HG03469 (cell line): ENCODE results near the gene HTD2.

Experiments used
- ATAC-seq: cut with Tn5 transposase; IDR thresholded peaks from one replicate; pipeline ENCODE4 v1.9.1; 2021; ENCODE audit warnings: mild to moderate bottlenecking, moderate library complexity, moderate number of reproducible peaks; ENCODE audit not compliant: unreplicated experiment

Gene HTD2

DNA sequence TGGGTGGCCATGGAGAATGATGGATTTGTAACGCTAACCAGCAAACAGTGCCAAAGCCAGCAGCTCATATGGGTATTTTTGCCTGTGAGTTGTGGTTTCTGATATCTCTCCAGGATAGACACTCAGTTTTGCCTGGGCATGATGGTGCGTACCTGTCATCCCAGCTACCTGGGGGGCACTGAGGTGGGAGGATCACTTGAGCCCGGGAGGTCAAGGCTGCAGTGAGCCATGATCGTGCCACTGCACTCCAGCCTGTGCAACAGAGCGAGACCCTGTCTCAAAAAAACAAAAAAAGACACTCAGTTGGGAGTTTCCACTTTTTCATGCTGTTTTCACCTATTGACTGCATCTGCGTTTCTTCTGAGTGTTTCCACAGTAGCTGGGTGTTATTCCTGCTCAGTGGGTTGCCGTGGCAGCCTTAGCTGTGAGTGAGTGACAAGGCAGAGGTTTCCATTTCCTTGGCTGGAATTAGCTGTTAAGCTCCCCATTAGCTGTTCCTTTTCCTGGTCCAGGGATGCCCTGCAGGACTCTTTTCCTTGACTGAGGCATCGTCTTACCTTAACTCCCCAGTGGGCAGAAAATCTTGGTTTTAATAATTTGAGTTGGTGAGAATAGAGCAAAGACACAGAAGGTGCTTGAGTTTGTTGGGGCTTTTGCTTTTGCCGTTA is 14.5 kb upstream of the HTD2 start:
- no peak for ATAC-seq

GRCh38 chr3:58292866-58293265 is 13.5 kb upstream of the HTD2 start:
- ATAC-seq, result no peak

- no peak for ATAC-seq
Measured at GRCh38 chr3:58293516-58293915, 12.8 kb upstream of the HTD2 start.

DNA sequence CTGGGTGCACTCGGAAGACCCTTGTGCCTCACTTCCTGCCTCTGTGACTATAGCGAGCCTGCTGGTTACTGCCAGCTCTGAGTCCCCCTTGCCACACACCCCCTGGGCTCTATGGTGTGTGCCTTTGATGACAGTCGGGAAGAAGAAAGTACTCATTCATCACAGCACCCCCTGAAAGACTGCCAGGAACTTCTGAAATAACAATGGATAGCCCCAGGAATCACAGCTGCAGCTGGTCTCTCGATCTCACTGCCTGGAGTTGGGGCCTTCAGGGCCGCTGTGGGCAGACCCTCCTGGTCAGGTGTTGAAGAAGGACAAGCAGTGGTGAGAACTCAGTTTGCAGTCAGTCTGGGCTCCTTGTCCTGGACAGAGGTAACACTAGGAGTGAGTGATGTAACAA is 10.1 kb upstream of the HTD2 start:
- ATAC-seq, result no peak

- no peak for ATAC-seq
Measured at GRCh38 chr3:58296843-58297242, 9.5 kb upstream of the HTD2 start.

DNA sequence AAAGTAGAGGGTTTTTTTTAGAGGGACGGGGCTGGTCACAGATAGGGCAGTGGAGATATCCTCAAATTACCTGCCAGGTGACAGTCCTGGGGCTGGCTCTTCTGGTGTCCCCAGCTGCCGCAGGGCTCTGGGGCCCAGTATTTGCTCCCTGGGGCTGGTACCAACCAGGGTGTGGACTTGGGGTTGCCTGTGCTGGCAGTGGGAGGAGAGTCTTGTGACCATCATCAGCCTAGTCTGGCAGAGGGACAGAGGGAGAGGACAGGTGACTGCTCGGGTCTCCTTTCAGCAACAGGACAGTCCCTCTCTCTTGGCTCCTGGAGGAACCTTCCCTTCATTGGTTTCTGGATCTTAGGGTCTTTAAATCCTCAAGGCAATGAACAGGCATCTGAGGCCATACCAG is 8.1 kb upstream of the HTD2 start:
- ATAC-seq, result no peak

- ATAC-seq, result no peak
Measured at GRCh38 chr3:58299075-58299474, 7.2 kb upstream of the HTD2 start.

DNA sequence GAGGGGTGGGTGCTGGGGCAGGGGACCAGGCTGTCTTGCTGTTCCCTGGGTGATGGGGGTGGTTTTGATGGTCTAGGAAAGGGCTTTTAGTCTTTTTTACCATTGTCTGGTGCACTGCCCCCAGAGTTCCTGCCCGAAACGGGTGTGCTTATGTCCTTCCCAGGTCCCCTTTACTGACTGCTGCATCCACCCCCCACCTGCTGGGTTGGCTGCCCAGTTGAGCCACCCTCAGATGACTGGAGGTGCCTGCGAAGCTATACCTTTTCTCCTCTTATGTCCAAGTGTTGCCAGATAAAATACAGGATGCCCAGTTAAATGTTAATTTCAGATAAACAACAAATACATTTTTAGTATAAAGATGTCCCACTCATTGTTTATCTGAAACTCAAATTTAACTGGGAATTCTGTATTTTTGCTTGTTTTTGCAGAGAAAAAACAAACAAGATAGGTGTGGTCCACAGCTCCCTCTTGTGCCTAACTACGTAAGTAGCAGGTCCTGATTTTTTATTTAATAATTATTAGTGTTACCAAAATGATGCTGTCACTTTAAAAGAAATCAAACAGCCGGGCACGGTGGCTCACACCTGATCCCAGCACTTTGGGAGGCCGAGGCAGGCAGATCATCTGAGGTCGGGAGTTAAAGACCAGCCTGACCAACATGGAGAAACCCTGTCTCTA is 6.3 kb upstream of the HTD2 start:
- no peak for ATAC-seq

DNA sequence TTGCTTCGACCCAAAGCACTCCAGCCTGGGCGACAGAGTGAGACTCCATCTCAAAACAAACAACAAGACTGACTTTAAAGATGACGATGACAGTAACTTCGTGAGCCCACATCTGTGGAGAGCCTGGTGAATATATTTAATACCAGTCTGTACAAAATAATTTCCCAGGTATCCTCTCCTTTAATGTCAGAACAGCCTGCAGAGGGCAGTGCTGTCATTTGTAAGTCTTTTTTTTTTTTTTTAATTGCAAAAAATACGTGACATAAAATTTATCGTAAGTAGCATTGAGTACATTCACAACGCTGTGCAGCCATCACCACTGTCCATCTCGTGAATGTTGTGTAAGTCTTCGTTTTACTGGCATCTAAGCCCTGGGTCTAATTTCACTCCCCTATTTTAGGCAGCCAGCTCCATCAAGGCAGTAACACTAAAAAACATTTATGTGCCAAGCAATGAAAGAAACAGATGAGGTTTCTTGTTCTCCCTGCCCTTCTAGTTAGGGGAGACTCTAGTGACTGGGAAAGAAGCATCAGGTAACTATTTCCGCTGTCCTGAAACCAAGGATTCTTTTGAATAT is 1.4 kb downstream of the HTD2 start:
- ATAC-seq, result no peak

DNA sequence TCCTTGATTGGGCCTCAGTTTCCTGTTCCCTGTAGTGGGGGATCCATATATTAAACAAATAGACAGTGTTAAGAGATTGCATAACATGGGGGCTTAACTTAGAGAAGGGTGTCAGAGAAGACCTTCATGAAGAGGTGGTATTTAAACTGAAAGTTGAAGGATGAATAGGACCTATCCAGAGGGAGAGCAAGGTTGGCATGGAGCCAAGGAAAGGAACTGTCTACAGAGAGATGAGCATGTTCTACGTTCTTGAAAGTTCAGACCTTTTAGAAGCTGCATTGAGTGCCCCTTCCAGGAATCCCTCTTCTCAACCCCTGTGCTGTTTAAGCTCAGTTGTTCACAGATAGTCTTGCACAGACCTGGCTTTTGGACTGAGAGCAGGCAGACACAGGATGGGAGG is 2.4 kb downstream of the HTD2 start:
- no peak for ATAC-seq

GRCh38 chr3:58317811-58318210 is 11.5 kb downstream of the HTD2 start:
- no peak for ATAC-seq

DNA sequence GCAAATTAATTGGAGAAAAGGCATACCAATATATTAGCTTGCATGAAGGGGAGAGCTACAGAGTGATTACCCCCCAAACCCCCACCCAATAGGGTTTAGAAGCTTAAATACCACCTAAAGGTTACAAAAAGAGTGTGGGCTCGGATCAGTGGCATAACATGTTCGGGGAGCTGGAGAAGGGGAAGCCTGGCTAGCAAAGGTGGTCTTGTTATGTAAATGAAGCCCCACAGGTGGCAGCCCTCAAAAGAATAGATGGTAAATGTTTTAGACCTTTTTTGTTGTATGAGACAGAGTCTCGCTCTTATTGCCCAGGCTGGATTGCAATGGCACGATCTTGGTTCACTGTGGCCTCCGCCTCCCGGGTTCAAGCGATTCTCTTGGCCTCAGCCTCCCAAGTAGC is 15.5 kb downstream of the HTD2 start:
- ATAC-seq, result no peak

DNA sequence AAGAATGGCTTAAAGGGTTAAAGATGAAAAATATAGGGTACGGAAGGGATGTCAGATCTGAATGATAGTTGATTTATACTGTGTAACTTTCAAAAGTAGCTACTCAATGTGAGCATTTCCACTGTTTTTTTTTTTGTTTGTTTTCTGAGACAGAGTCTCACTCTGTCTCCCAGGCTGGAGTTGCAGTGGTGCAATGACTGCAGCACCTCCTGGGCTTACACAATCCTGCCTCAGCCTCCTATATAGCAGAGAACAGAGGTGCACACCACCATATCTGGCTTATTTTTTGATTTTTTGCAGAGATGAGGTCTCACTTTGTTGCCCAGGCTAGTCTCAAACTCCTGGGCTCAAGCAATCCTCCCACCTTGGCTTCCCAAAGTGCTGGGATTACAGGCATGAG is 16.5 kb downstream of the HTD2 start:
- no peak for ATAC-seq

- ATAC-seq, result no peak
Measured at GRCh38 chr3:58323529-58324390, 17.4 kb downstream of the HTD2 start.

DNA sequence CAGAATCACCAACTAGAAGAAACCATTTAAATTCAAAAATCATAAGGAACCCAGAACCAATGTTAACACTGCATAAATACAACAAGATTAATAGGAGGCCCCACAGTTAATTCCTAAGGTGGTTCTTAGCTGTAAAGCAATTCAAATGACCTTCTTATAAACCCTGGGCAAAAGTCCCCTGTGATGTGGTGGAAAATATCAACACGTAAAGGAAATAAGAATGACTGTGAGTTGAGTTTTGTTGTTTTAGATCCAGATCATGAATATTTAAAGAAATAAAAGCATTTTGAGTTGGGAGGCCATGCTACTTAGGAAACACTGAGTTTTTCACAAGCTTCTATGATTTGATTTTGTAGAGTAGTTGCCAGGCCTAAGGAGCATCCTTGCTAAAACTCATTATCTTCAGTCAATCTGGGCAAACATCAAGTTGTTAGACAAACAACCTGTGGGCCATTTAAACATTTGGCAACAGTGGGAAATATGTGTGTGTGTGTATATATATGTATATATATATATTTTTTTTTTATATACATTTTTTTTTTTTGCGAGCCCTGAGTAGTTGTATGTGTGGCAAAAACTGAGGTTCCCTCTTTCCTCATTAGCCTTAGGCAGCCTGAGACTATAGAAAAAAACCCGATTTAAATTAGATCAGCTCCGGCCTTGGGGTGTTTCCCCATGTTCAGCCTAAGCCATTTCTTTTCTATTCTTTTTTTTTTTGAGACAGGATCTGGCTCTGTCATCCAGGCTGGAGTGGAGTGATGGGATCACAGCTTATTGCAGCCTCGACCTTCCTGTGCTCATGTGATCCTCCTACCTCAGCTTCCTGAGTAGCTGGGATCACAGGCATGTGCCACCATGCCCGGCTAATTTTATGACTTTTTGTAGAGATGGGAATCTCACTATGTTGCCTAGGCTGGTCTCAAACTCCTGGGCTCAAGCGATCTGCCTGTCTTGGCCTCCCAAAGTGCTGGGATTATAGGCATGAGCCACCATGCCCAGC is 18.4 kb downstream of the HTD2 start:
- ATAC-seq, result no peak

- no peak for ATAC-seq
Measured at GRCh38 chr3:58325525-58325992, 19.2 kb downstream of the HTD2 start.

GRCh38 chr3:58326267-58326900 is 20.1 kb downstream of the HTD2 start:
- no peak for ATAC-seq

GRCh38 chr3:58329150-58329921 is 23.0 kb downstream of the HTD2 start:
- no peak for ATAC-seq

DNA sequence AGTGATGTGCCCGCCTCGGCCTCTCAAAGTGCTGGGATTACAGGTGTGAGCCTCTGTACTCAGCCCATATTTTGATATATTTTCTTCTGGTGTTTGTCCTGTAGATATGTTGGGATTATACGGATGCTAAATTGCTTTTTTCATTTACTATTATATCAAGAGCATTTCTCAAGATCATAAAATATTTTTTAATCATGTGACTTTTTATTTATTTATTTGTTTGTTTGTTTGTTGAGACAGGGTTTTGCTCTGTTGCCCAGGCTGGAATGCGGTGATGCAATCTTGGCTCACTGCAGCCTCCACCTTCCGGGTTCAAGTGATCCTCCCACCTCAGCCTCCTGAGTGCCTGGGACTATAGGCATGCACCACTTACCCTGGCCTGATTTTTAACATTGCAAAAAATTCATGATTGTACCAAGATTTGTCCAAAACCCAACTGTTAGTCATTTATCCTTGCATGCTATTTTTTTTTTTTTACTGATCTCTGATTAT is 23.6 kb downstream of the HTD2 start:
- no peak for ATAC-seq
